Epithelial cell of esophagus (primary cell): ENCODE data around the gene DNAJC7.
"Not testable (repeated sequence)": the region's sequence is repeated elsewhere in the genome, so short reads cannot be mapped to it uniquely, and the experiment has no call there.

Experiments
- DNase-seq: peaks from one replicate; pipeline ENCODE4 v3.0.0; 2010; ENCODE audit warnings: low read depth
- H3K4me3 ChIP-seq: 2 replicates; pipeline ENCODE4 v1.5.1; 2011; ENCODE audit warnings: mild to moderate bottlenecking, low read length, control low read depth
- CTCF ChIP-seq: IDR thresholded peaks from 2 replicates; pipeline ENCODE4 v1.5.1; 2011; ENCODE audit warnings: low read depth, mild to moderate bottlenecking, low read length, control low read depth, inconsistent platforms; ENCODE audit not compliant: insufficient read depth; ENCODE audit errors: missing control alignments

The DNAJC7 gene

DNA sequence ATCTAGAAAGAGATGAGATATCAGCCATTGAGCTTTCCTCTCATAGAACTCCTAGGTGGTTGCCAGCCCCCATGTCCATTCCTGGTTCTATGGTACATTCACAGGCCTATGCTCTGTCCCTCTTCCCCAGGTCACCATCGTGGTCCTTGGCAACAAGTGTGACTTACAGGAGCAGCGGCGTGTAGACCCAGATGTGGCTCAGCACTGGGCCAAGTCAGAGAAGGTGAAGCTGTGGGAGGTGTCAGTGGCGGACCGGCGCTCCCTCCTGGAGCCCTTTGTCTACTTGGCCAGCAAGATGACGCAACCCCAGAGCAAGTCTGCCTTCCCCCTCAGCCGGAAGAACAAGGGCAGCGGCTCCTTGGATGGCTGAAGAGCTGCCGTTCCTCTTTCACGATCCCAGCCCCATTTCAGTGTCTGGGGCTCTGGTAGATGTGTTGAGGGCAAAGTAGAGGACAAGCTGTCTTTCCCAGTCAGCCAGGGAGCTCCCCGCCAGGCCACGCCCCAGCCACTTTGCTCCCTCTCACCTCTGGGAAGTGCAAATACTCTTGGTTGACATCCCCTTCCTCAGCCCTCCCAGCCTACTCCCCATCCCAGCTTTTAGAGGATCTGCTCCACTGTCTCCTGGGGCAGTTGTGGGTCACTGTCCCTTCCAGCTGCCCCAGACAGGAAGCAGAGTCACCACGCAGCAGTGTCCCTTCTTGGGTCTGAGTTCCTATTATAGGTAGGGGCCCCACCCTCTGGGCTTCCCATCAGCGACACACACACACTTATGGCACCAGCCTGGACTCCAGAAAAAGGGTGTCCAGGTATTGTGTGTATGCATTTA, 6.5 kb upstream of the DNAJC7 start:
- TF ChIP-seq CTCF = no peak
- H3K4me3 ChIP-seq = no peak overlapping the region
- DNase-seq = no peak

DNA sequence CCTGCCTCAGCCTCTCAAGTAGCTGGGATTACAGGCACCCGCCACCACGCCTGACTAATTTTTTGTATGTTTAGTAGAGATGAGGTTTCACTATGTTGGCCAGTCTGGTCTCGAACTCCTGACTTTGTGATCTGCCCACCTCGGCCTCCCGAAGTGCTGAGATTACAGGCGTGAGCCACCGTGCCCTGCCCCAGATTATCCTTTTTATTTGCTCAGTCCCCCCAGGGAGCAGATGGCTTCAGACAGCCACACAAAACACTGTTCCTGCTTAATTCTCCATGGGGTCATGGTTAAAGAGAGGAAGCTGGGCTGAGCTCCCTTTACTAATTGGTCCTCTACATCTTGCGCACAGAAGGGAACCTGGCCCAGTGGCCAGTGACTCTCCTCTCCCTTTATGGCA, 3.6 kb upstream of the DNAJC7 start:
- peak overlapping the region; percentile 99 for H3K4me3 ChIP-seq
- not testable (repeated sequence) for DNase-seq

DNA sequence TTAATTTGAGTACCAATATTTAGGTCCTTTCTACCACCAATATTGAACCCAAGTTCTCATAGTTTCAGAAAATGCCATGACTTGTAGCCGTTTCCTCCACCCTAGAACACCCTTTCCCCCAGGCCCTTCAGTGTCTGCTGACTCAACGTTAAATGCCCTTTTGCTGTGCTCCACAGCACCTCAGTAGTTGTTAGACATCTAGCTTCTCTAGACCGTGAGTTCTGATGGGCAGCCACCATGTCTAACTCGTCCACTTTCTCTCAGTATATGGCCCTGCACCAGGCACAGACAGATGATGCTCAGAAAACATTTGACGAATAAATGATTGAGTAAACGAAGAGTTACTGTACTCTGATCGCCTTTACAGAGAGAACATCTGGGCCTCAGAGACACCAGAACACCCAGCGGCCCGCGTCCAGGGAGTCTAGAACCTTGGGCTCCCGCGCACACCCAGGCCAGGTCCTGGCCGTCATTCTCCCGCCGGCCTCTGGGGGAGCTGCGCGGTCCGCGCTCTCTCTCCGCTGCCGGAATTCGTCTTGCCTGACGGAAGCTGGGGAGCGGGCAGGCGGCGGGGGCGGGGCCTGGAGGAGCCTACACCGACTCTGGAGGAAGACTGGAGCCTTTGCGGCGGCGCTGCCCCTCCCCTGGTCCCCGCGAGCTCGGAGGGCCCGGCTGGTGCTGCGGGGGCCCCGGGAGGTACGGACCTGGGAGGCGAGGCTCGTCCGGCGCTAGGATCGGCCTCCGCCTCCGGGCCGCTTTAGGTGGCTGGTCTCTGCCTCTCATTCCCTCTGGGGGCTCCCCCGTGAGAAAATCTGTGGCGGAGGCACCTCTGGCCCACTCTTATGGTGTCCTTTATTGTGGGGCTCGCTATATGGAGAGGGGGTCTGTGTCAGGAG, 2.5 kb upstream of the DNAJC7 start, which contains the start of gene NKIRAS2:
NKIRAS2 (plus strand) TSS at position 582 of the 896 bp plus-strand sequence. CDS start 1,488 bp downstream, outside the sequence.
- H3K4me3 ChIP-seq = peak within 1 kb of the TSS; percentile 99
- DNase-seq = peak; percentile 96
- TF ChIP-seq CTCF = peak; percentile 77

- no peak for DNase-seq
- no peak for TF ChIP-seq CTCF
- H3K4me3 ChIP-seq = no peak overlapping the region
Measured at GRCh38 chr17:42018988-42019387, 1.7 kb upstream of the DNAJC7 start.

DNA sequence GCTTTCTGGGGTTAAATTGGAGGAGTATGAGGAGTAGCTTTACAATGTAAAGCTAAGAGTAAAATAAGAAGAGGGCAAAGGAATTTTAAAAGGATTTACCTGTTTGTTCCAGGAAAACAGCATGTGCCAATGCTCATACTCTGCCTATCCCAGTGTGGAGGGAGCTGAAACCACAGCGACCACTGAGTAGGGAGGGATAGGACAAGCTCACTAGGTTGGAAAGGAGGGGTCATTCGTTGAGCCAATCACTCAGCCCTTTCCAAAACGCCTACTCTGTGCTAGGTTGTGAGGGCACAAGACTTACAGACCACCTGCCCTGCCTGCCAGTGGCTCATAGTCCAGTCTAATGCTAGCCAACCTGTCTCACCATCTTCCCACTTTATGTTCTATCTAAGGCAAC, 1.1 kb upstream of the DNAJC7 start:
- no peak for TF ChIP-seq CTCF
- H3K4me3 ChIP-seq = peak overlapping the region; percentile 98
- no peak for DNase-seq

DNA sequence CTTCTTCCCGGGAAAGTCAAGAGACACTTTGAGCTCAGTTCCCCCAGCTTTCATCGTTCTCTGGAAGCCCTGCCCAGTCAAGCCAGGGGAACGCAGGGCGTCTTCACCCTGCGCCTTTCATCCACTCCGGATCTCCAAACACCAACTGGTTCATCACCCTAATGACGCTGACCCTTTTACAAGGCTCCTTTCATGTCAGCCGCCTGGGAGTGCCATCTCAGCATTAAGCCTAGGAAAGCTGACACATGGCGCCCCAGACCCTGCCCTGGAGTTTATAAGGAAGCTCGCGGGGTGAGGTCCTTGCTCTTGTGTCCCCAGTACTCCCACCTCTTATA, 594 bp upstream of the DNAJC7 start:
- TF ChIP-seq CTCF = no peak
- DNase-seq = no peak

DNA sequence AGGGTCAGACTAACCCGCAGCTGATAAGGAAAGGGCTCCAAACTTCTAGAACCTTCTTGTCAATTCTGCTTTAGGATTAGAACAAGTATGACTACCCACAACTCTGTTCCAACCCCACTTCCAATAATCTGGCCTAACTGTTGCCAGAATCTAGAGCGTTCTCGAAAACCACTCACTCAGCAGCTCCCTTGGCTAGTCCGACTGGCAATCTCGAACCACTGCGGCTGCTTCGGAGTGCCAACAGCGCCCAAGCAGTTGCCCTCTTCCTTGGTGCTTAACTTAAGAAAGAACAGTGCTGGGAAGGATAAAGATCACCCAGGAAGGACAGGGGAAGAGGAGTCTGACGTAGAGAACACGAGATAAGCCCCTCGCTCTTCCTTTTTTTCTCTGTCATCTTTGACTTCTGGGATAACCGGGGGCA, 818 bp downstream of the DNAJC7 start:
- no peak for TF ChIP-seq CTCF
- DNase-seq = no peak
- H3K4me3 ChIP-seq = peak overlapping the region; percentile 98

More for the DNA sequence above, 594 bp upstream of the DNAJC7 start:
- peak overlapping the region; percentile 98 for H3K4me3 ChIP-seq

- not testable (repeated sequence) for H3K4me3 ChIP-seq, DNase-seq
Measured at GRCh38 chr17:42013740-42014139, 3.5 kb downstream of the DNAJC7 start.

DNA sequence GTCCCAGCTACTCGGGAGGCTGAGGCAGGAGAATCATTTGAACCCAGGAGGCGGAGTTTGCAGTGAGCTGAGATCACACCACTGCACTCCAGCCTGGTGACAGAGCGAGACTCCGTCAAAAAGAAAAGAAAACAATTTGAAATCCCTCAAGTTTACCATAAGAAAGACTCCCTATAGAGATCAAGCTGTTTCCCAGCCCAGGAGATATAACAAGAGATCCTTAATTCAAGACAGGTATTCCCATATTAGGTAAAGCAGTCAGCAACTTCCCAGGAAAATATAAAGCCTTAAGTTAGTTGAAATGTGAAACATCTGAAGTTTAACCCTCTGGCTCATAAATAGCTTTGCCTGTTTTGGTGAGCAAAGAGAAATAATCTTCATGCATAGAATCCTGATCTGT, 4.9 kb downstream of the DNAJC7 start:
- not testable (repeated sequence) for DNase-seq, H3K4me3 ChIP-seq
